Mucosa of descending colon (tissue), 3 donors: ENCODE data around the gene TYW1B. TPM values are rescaled to one million over a fixed set of nuclear protein-coding genes. Genes with fewer than 3 reads are reported as not detected.
"Not testable (repeated sequence)": the region's sequence is repeated elsewhere in the genome, so short reads cannot be mapped to it uniquely, and the experiment has no call there.

Experiments
- ATAC-seq: fragments of 200-7000 bp; cut with Tn5 transposase; one replicate; pipeline ENCODE4 v1.9.1; 2020; ENCODE audit warnings: mild to moderate bottlenecking, moderate library complexity
- DNase-seq, 3 donors: peaks; one replicate each; pipeline ENCODE4 v3.0.0-alpha.2; 2020
- H3K36me3 ChIP-seq: fragments of 200-600 bp; one replicate; pipeline ENCODE4 v1.8.0; 2021; ENCODE audit warnings: low read depth, mild to moderate bottlenecking
- H3K4me1 ChIP-seq: fragments of 200-600 bp; one replicate; pipeline ENCODE4 v1.8.0; 2021; ENCODE audit warnings: low read depth, mild to moderate bottlenecking
- H3K4me3 ChIP-seq: fragments of 200-600 bp; one replicate; pipeline ENCODE4 v1.8.0; 2021; ENCODE audit warnings: mild to moderate bottlenecking
- H3K9me3 ChIP-seq: fragments of 200-600 bp; one replicate; pipeline ENCODE4 v1.8.0; 2021; ENCODE audit warnings: mild to moderate bottlenecking
- intact Hi-C, 2 donors: fragments of 100-400 bp; cut with DNase I in 1 of 2; cut with micrococcal nuclease in 1 of 2; formaldehyde crosslinking; loops; one replicate each; pipeline versions ENCODE4 v1.11.0 to v1.11.1; 2022; cut with DNase I, micrococcal nuclease
- long read RNA-seq, 2 donors: library from polyadenylated mRNA; unstranded; transcript quantifications; one replicate each; pipeline ENCODE4 v2.0.0, GENCODE V29; 2019 to 2021
- total RNA-seq, 3 donors: library from RNA; stranded (reverse); fragmentation: NEBNext Ultra II Directional in 2 of 3; extraction: Animal tissue kit (Norgen Biotek cat#: 25700) in 2 of 3; gene quantifications; one replicate each; pipeline versions ENCODE4 v1.2.1 to v1.2.4, GENCODE V29; 2021 to 2023
- donor health status: DM: no; HTN: no; CAD: no; lungs with moderate emphysema.
- donor health status: DM: no; HTN: no; CAD: no.
- donor health status: DM: no; HTN: yes; CAD: no.

TYW1B gene, protein sequence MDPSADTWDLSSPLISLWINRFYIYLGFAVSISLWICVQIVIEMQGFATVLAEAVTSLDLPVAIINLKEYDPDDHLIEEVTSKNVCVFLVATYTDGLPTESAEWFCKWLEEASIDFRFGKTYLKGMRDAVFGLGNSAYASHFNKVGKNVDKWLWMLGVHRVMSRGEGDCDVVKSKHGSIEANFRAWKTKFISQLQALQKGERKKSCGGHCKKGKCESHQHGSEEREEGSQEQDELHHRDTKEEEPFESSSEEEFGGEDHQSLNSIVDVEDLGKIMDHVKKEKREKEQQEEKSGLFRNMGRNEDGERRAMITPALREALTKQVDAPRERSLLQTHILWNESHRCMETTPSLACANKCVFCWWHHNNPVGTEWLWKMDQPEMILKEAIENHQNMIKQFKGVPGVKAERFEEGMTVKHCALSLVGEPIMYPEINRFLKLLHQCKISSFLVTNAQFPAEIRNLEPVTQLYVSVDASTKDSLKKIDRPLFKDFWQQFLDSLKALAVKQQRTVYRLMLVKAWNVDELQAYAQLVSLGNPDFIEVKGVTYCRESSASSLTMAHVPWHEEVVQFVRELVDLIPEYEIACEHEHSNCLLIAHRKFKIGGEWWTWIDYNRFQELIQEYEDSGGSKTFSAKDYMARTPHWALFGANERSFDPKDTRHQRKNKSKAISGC
- total RNA-seq, result 1 to 10 TPM; 2.5 to 6.3 (median 3.5) TPM
- long read RNA-seq, donor 1, partial matches to known transcripts, result 2 of 2 reads
- long read RNA-seq, donor 1, other reads (novel, unspliced or antisense), result 0 of 2 reads
- long read RNA-seq, donor 2, partial matches to known transcripts, result 1 of 1 reads
- long read RNA-seq, donor 2, other reads (novel, unspliced or antisense), result 0 of 1 reads

DNA sequence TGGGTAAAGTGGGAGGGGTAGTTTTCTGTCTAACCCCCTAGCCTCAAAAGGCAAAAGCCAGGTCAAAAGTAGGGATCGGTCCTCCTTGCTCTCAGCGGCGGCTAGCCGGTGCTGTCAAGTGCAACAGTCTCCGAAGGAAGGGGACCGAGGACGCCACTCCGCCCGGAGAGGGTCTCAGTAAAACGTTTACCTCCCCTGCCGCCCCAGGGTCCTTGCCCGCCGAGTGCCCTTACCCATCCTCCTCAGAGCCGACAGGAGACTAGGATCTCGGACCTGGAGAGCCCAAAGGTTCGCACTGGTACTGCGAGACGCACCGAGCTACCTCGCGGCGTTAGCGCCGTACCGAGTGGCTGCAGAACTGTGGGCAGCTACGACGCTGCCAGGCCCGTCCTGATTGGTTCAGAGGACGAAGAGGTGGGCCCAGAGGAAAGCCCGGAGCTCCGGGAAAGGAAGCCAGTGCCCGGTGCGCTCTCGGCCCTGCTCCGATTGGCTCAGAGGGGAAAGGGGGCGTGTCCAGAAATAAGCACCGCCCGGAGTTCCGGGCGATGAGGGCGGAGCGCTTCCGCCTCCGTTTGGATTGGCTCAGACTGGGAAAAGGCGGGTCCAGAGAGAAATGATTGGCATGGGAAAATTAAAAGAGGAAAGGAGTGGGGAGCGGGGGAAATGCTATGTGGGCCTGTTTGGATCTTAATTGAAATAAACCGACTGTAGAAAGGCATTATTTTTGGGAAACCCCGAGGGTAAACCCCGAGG is at the start of gene TYW1B:
Gene TYW1B (minus strand): TSS at position 362 of the 753 bp plus-strand sequence. CDS start 125 bp downstream, at position 237.
- peak; percentile 89 for ATAC-seq
- intact Hi-C loops, result not testable (repeated sequence)
- DNase-seq, result peak; percentile 98

DNA sequence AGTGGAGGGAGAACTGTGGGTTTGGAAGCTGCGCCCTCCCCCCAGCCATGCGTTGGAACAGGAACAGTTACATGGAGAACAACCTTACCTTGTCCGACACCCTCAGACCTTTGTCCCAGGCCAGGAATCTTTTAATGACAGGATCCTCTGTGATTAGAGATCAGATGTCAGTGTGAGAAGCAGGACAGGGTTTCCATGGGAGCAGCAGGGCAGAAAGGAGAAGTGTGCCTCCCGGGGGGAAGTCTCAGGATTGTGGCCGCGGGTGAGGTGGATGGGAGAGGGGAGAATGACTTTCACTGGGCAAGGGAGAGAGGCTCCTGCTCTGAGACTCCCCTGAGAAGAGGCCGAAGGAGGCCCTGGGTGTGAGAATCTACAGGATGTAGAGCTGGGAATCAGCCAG is 39.6 kb upstream of the TYW1B start:
- DNase-seq, H3K4me1 ChIP-seq, intact Hi-C loops, H3K9me3 ChIP-seq, ATAC-seq, H3K36me3 ChIP-seq, H3K4me3 ChIP-seq: not testable (repeated sequence)

More for the DNA sequence above, at the start of gene TYW1B:
- H3K4me3 ChIP-seq, result peak within 1 kb of the TSS; percentile 39
- H3K4me1 ChIP-seq, result peaks cover 21% of the 10 kb centered on the region
- not testable (repeated sequence) for H3K36me3 ChIP-seq, H3K9me3 ChIP-seq

DNA sequence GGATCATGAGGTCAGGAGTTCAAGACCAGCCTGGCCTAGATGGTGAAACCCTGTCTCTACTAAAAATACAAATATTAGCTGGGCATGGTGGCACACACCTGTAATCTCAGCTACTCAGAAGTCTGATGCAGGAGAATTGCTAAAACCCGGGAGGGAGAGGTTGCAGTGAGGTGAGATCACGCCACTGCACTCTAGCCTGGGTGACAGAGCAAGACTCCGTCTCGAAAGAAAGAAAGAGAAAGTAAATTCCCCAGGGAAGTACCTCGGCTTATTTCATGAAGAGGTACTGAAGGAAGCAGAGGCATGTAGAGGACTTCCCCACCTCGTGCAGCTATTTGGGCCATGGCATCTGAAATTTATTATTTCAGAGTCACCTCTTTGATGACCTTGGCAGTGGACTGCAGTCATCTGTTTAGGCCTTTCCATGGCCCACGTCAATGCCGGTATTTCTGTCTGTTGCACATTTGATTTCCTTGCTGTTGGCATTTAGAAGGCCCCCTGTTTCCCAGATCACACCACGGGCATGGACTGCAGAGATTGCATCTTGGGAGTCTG is 30.9 kb upstream of the TYW1B start:
- ATAC-seq, DNase-seq, H3K36me3 ChIP-seq, H3K4me3 ChIP-seq, intact Hi-C loops, H3K4me1 ChIP-seq, H3K9me3 ChIP-seq: not testable (repeated sequence)

DNA sequence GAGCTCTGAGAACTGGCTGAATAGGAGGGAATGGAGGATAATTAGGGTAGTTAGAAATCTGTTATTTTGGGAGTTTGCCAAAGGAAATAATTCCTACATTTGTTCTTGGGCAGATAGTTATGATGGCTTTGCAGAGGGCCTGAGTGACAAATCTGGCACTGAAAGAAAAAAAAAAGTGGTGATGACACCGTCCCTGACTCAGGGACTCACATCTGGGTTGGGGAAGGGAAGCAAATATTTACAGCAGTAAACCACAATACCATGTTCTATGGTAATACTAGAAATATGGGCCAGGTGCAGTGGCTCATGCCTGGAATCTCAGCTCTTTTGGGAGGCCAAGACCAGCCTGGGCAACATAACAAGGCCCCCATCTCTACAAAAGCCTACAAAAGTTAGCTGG is 29.9 kb upstream of the TYW1B start:
- ATAC-seq, H3K4me3 ChIP-seq, H3K9me3 ChIP-seq, H3K36me3 ChIP-seq, intact Hi-C loops, DNase-seq, H3K4me1 ChIP-seq: not testable (repeated sequence)

DNA sequence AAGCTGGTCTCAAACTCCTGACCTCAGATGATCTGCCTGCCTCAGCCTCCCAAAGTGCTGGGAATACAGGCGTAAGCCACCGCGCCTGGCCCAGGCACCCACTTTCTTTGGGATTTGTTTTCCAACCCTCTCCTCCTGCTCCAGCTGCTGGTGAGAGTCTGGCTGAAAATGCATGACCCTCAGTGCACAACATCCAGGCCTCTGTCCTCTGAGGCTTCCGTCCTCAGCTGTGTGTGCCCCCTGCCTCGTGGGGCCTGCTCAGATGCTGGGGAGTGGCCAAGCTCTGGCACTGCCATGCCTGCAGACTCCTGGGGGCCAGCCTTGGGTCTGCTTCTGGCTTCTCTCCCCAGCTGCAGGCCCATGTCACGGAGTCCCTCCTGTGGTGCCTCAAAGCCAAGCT is 27.3 kb upstream of the TYW1B start:
- H3K4me1 ChIP-seq, H3K36me3 ChIP-seq, H3K4me3 ChIP-seq, DNase-seq, intact Hi-C loops, ATAC-seq, H3K9me3 ChIP-seq: not testable (repeated sequence)

DNA sequence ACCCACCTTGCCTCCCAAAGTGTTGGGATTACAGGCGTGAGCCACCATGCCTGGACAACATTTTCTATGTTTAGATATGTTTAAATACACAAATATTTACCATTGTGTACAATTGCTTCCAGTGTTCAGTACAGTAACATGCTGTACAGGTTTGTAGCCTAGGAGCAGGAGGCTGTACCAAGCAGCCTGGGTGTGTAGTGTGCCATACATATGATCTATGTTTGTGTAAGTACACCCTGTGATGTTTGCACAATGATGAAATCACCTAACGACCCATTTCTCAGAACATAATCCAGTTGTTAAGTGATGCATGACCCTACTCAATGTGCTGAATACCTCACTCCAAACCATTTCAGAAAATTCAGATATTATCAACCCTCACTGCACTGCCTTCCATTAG is 24.9 kb upstream of the TYW1B start:
- H3K4me1 ChIP-seq, H3K4me3 ChIP-seq, H3K36me3 ChIP-seq, intact Hi-C loops, H3K9me3 ChIP-seq, DNase-seq: not testable (repeated sequence)
- peak; percentile 62 for ATAC-seq

DNA sequence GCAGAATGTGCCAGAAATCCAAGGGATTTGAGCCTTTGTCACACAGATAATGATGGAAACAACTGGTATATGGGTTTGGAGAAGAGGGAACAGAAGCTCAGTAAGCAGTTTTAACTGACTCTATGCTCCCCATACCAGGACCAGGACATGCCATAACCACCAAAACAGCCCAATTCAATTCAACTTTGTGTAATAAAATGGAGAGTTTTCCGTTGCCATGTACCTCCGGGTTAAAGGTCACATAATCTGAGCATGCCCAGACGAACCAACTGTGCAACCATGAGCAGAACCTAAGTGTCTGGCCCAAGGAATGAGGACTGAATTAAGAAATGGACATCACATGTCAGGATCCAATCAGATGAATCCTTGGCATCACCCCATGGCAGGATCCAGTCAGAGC is 22.7 kb upstream of the TYW1B start:
- intact Hi-C loops, H3K36me3 ChIP-seq, H3K4me1 ChIP-seq, DNase-seq, H3K9me3 ChIP-seq, H3K4me3 ChIP-seq, ATAC-seq: not testable (repeated sequence)

DNA sequence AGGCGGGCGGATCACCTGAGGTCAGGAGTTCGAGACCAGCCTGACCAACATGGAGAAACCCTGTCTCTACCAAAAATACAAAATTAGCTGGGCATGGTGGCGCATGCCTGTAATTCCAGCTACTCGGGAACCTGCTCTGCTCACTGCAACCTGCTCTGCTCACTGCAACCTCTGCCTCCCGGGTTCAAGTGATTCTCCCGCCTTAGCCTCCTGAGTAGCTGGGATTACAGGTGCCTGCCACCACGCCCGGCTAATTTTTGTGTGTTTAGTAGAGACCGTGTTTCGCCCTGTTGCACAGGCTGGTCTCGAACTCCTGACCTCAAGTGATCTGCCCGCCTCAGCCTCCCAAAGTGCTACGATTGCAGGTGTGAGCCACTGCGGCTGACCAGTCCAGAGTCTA is 16.1 kb upstream of the TYW1B start:
- peaks cover 15% of the 10 kb centered on the region for H3K9me3 ChIP-seq
- intact Hi-C loops, H3K4me3 ChIP-seq, H3K36me3 ChIP-seq, DNase-seq, H3K4me1 ChIP-seq, ATAC-seq: not testable (repeated sequence)

DNA sequence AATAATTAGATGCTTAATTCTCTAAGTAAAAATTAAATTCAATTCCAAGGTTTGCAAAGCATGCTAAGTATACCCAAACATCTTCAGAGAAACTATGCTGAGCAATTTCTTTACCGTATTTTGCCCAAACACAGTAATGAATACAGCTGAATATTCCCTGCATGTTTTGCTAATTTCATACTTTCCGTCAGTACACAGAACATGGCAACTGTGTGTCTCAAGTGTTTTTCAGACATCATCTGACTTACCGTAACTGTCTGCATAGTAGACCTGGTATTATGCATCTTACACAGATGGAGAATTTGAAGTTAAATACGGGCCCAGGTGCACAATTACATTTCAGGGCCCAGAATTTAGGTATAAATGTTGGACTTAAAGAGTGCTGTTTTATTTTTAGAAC is 15.2 kb upstream of the TYW1B start:
- H3K36me3 ChIP-seq, ATAC-seq, intact Hi-C loops, H3K4me3 ChIP-seq, H3K4me1 ChIP-seq, DNase-seq: not testable (repeated sequence)
- H3K9me3 ChIP-seq, result peaks cover 15% of the 10 kb centered on the region

DNA sequence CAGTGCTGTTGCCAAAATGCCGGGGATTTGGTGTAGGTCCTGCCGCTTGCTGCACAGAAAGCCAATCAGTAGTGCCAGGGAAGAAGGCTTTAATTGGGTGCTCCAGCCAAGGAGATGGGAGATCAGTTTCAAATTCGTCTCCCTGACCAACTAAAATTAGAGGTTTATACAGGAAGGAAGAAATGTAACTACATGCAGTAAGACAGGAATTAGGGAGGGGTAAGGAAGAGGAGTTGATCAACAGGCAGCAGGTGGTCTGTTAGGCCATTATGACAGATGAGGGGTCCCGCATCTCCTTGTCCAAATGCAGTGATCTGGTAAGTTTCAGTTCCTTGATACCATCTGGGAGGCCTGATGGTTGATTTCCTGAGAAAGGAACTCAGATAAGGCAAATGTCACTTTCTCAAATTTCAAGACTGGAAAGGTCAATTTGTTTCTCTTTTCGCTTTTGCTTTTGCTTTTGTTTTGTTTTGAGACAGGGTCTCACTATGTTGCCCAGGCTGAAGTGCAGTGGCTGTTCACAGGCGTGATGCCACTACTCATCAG is 13.0 kb upstream of the TYW1B start:
- DNase-seq, H3K4me3 ChIP-seq, H3K4me1 ChIP-seq, H3K36me3 ChIP-seq, intact Hi-C loops, ATAC-seq: not testable (repeated sequence)
- H3K9me3 ChIP-seq, result peaks cover 15% of the 10 kb centered on the region

DNA sequence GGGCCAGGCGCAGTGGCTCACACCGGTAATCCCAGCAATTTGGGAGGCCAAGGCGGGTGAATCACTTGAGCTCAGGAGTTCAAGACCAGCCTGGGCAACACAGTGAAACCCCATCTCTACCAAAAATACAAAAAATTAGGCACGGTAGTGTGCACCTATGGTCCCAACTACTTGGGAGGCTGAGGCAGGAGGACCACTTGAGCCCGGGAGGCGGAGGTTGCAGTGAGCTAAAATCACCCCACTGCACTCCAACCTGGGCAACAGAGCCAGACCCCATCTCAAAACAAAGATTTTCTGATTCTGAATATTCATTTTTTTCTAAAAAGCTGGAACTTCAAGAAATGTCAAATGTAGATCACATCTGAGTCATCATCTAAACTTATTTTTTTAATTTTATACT is 10.3 kb upstream of the TYW1B start:
- intact Hi-C loops, ATAC-seq: not testable (repeated sequence)

DNA sequence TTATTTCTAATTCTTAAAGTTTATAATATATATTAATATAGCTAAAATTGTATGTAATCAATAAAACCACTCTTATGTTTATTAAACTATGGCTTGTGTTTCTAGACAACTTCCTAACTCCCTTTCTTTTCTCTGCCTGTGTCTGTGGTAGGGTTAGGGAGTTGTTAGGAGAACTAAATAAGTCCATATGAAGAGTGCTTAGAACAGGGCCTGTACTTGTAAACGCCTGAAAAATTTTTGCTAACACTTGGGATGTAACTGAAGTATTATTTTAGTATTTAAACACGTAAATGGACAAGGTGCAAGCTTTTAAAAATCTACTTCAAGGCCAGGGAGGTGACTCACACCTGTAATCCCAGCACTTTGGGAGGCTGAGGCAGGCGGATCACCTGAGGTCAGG is 9.3 kb upstream of the TYW1B start:
- DNase-seq, intact Hi-C loops, H3K4me3 ChIP-seq, H3K36me3 ChIP-seq, ATAC-seq, H3K4me1 ChIP-seq: not testable (repeated sequence)
- H3K9me3 ChIP-seq, result peaks cover 15% of the 10 kb centered on the region

More for the DNA sequence above, 10.3 kb upstream of the TYW1B start:
- not testable (repeated sequence) for H3K4me1 ChIP-seq, H3K4me3 ChIP-seq, H3K36me3 ChIP-seq, DNase-seq
- peaks cover 15% of the 10 kb centered on the region for H3K9me3 ChIP-seq

DNA sequence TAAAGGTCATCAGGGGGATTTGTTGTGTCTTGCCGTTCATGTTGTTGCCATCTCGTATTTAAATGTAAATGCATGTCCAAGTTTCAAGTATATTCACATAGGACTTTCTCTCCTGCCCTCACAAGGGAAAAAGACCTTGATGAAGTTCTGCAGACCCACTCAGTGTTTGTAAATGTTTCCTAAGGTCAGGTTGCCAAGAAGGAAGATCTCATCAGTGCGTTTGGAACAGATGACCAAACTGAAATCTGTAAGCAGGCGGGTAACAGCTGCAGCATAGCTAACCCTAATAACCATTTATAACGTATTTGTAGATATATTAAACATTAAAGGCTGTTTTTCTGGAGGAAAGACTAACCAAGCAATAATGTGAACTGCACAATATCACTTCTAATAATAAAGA is 2.6 kb upstream of the TYW1B start:
- H3K9me3 ChIP-seq, H3K36me3 ChIP-seq, intact Hi-C loops, H3K4me3 ChIP-seq, ATAC-seq, DNase-seq: not testable (repeated sequence)
- H3K4me1 ChIP-seq, result peaks cover 21% of the 10 kb centered on the region
